ENCODE data around the gene SNX8.

SNX8 gene

DNA sequence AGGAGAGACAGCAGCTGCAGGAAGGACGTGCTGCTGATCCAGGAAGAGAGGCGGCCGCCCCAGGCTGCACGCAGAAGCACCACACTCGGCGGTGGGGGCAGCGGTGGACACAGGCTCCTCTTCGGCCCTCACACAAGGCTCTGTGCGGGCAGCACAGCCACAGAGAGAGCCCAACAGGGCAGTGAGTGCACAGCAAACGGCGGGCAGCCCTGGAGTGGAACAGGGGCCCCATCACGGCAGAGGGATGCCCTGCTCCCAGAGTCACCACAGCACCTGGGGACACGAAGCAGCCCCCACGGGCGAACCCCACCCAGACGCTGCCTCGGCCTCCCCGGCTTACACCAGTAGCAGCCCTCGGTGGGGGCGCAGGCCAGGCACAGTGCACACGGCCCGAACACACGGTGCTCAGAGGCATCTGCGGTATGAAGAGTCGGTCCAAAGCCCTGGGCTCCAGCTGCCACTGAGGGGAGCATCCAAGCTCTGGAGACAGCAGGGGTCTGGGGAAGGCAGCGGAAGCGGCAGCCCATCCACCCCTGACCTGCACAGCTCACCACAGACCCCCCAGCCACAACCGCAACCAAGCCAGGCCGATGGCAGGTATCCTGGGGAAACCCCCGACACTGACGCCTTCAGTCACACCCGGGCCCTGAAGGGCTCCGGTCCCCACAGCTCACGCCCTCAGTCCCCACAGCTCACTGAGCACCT, 55.4 kb downstream of the SNX8 start:
- H3K36me3 Mint-ChIP-seq (ENCODE audit: low read depth), result peaks cover 21% of the 10 kb centered on the region
- TF ChIP-seq, protein P1, sequence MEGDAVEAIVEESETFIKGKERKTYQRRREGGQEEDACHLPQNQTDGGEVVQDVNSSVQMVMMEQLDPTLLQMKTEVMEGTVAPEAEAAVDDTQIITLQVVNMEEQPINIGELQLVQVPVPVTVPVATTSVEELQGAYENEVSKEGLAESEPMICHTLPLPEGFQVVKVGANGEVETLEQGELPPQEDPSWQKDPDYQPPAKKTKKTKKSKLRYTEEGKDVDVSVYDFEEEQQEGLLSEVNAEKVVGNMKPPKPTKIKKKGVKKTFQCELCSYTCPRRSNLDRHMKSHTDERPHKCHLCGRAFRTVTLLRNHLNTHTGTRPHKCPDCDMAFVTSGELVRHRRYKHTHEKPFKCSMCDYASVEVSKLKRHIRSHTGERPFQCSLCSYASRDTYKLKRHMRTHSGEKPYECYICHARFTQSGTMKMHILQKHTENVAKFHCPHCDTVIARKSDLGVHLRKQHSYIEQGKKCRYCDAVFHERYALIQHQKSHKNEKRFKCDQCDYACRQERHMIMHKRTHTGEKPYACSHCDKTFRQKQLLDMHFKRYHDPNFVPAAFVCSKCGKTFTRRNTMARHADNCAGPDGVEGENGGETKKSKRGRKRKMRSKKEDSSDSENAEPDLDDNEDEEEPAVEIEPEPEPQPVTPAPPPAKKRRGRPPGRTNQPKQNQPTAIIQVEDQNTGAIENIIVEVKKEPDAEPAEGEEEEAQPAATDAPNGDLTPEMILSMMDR (IDR thresholded peaks at IDR 0.05; ENCODE audit: unreplicated experiment in 3 of 3), result no peak
- no peak overlapping the region for H3K4me3 Mint-ChIP-seq
- H3K9me3 Mint-ChIP-seq, result no peaks in the 10 kb centered on the region
- peaks cover 4% of the 10 kb centered on the region for H3K4me1 Mint-ChIP-seq
- peaks cover 3% of the 10 kb centered on the region for H3K27me3 Mint-ChIP-seq (ENCODE audit: low read depth)
- H3K27ac Mint-ChIP-seq, result no peak overlapping the region

DNA sequence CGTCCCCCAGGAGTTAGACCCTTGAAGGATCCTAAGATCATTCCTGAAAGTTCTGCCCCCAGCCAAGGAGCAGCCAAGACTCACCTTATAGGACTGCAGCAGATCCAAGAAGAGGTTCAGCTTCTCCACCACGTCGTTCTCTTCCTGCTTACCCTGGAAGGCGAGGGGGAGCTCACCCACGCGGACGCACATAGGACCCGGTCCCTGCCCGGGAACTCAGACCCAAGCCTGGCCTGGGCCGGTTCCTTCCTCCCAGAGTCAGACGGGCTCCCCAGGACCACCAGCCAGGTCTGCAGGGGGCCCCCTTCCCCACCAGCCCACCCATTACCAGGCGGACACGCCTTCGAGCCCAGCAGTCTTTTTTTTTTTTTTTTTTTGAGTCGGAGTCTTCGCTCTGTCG, 56.6 kb downstream of the SNX8 start:
- H3K4me3 Mint-ChIP-seq, result no peak overlapping the region
- peaks cover 3% of the 10 kb centered on the region for H3K27me3 Mint-ChIP-seq (ENCODE audit: low read depth)
- no peak overlapping the region for H3K27ac Mint-ChIP-seq
- TF ChIP-seq, protein P1 (IDR thresholded peaks at IDR 0.05; ENCODE audit: unreplicated experiment in 3 of 3), result no peak
- no peaks in the 10 kb centered on the region for H3K9me3 Mint-ChIP-seq
- H3K36me3 Mint-ChIP-seq (ENCODE audit: low read depth), result peaks cover 21% of the 10 kb centered on the region
- peaks cover 4% of the 10 kb centered on the region for H3K4me1 Mint-ChIP-seq

DNA sequence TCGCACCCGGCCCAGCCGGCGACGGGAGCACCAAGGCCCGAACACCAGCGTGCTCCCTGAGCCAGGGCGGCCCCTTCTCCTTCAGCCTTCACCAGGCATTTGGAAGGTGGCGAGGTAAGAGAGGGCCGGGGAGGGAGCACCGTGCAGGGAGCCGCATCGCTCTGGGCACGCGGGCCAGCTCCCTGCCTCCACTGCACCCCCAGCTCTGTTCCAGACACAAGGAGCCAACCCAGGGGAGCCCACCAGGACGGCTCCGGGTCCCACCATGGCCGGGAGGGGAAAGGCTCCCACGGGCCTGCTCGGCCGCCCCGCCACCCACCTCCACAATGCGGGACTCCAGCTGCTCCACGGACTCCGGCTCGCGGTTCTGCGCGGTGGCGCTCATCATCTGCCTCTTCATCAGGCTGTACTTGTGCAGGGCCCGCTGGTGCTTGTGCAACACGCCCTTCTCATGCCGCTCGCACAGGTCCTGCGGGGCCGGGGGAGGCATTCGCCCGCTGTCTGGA, 57.1 kb downstream of the SNX8 start:
- no peak overlapping the region for H3K4me3 Mint-ChIP-seq
- no peak overlapping the region for H3K27ac Mint-ChIP-seq
- H3K9me3 Mint-ChIP-seq, result no peaks in the 10 kb centered on the region
- TF ChIP-seq, protein P1 (IDR thresholded peaks at IDR 0.05; ENCODE audit: unreplicated experiment in 3 of 3), result no peak
- H3K4me1 Mint-ChIP-seq, result no peaks in the 10 kb centered on the region
- peaks cover 16% of the 10 kb centered on the region for H3K36me3 Mint-ChIP-seq (ENCODE audit: low read depth)
- peaks cover 3% of the 10 kb centered on the region for H3K27me3 Mint-ChIP-seq (ENCODE audit: low read depth)

DNA sequence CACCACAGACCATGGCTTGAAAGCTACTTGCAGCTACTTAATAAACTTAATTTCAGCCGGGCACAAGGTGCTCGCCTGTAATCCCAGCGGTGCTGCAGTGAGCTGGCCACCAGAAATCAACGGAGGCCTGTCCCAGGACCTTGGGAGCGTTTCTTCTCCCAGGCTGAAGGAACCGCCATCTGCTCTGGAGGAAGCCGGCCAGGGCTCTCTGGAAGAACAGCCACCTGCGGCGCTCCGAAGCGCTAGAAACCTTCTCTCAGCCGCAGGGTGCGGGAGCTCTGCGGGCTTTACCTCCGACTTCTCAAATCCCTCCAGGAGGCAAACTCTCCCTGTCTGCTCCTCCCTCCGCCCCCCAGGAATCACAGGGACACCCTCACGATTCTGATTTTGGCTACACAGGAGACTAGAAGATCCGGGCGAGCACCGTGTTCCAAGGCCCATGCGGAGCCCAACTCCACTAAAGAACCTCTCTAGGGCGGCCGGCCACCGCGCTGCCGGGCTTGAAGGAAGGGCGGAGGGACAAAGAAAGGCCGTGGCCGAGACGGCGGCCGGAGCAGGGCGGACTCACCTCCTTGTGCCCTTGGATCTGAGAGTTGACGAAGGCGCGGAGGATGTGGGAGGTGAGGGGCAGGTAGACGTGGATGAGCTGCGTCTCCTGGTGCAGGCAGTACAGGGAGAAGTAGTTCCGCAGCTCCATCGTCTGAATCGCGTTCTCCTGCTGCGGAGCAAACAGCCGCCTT, 57.8 kb downstream of the SNX8 start:
- Mint-ChIP-seq H3K27me3 (ENCODE audit: low read depth) (no peaks in the 10 kb centered on the region), H3K4me3 (no peak overlapping the region), H3K4me1 (no peaks in the 10 kb centered on the region), H3K27ac (no peak overlapping the region), H3K36me3 (ENCODE audit: low read depth) (peaks cover 12% of the 10 kb centered on the region), H3K9me3 (no peaks in the 10 kb centered on the region)
- TF ChIP-seq, protein P1 (IDR thresholded peaks at IDR 0.05; ENCODE audit: unreplicated experiment in 3 of 3), result no peak

DNA sequence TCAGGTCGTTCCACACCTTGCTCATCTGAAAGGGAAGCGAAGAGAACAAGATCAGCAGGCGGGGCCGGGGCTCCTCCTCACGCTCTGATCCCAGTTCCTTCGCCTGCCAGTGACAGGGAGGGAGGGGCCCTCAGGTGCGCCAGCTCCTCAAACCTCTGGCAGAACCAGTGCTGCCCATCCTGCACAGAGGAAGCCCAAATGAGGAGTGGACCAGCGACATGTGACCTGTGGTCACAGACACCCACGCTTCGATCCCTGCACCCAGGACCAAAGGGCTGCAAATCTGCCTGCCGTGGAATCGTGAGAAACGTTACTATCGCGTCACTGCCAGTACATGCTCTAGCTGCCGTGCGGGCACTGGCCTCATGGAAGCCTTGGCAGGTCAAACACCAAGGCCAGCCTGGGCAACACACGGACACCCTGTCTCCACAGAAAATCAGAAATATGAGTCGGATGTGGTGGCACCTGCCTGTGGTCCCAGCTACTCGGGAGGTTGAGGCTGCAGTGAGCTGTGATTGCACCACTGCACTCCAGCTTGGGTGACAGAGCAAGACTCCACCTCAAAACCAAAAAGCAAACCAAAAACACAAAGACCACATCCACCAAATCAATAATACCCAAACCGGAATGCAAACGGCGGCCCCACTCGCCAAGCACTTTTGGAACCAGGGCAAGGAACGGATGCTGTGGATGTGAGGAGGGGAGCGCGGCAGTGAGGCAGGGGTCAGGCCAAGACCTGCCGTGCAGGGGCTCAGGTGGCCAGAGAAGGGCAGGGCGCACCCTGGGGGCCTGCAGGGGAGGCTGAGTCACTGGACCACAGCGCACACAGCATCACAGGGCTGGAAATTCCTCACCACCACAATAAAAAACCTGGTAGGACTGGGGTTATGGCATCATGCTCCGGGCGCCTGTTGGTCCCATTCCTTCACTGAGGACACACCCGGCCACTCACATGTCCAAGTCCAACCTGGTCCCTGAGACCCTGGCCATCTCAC, 58.8 kb downstream of the SNX8 start:
- no peaks in the 10 kb centered on the region for H3K27me3 Mint-ChIP-seq (ENCODE audit: low read depth)
- peaks cover 15% of the 10 kb centered on the region for H3K36me3 Mint-ChIP-seq (ENCODE audit: low read depth)
- H3K4me1 Mint-ChIP-seq, result no peaks in the 10 kb centered on the region
- H3K4me3 Mint-ChIP-seq, result no peak overlapping the region
- H3K27ac Mint-ChIP-seq, result no peak overlapping the region
- TF ChIP-seq, protein P1 (IDR thresholded peaks at IDR 0.05; ENCODE audit: unreplicated experiment in 3 of 3), result no peak
- H3K9me3 Mint-ChIP-seq, result no peaks in the 10 kb centered on the region

Measured in nephron (organoid).